ENCODE results near the gene PALD1.

- no peak for TF ChIP-seq CTCF (IDR thresholded peaks at IDR 0.05; ENCODE audit: insufficient read depth, low read length, poor library complexity, severe bottlenecking)
- TF ChIP-seq EZH2phosphoT487 (conservative IDR thresholded peaks at IDR 0.05; ENCODE audit: low read length): no peak
Measured at GRCh38 chr10:70573599-70574506, 95.3 kb downstream of the PALD1 start.

Data from SU-DHL-6 (cell line).